GM23338 (cell line): ENCODE measurements around the gene CRNKL1.

Experiments used
- EZH2 ChIP-seq: fragments of 200-600 bp; sonication (generic); IDR thresholded peaks from one replicate; pipeline ENCODE4 v1.8.0; 2017; ENCODE audit warnings: antibody characterized with exemption, mild to moderate bottlenecking, low read depth; ENCODE audit not compliant: unreplicated experiment
- EZH2phosphoT487 ChIP-seq: fragments of 200-600 bp; sonication (generic); IDR thresholded peaks from one replicate; pipeline ENCODE4 v1.8.1; 2018; ENCODE audit warnings: antibody characterized with exemption; ENCODE audit not compliant: unreplicated experiment
- POLR2AphosphoS5 ChIP-seq: IDR thresholded peaks from 2 replicates; pipeline ENCODE4 v1.6.1; 2016; ENCODE audit warnings: antibody characterized with exemption, low read depth
- ZNF114 ChIP-seq: fragments of 250-450 bp; sonication (Bioruptor Pico); IDR thresholded peaks from 2 replicates; pipeline ENCODE4 v1.5.0; 2020; ENCODE audit warnings: mild to moderate bottlenecking, moderate library complexity
- TF ChIP-seq, protein P1 (sequence below), 2 experiments: fragments of 200-600 bp in 1 of 2; sonication (generic) in 1 of 2; conservative IDR thresholded peaks; 2 replicates each; pipeline versions ENCODE4 v1.5.1 to v1.6.1; 2016 to 2017; ENCODE audit warnings: antibody characterized with exemption in 2 of 2, low read depth in 2 of 2, mild to moderate bottlenecking in 2 of 2, moderate library complexity in 1 of 2
- TF ChIP-seq, protein P2 (sequence below): IDR thresholded peaks from one replicate; pipeline ENCODE4 v1.6.1; 2018; ENCODE audit warnings: antibody characterized with exemption; ENCODE audit not compliant: unreplicated experiment

DNA sequence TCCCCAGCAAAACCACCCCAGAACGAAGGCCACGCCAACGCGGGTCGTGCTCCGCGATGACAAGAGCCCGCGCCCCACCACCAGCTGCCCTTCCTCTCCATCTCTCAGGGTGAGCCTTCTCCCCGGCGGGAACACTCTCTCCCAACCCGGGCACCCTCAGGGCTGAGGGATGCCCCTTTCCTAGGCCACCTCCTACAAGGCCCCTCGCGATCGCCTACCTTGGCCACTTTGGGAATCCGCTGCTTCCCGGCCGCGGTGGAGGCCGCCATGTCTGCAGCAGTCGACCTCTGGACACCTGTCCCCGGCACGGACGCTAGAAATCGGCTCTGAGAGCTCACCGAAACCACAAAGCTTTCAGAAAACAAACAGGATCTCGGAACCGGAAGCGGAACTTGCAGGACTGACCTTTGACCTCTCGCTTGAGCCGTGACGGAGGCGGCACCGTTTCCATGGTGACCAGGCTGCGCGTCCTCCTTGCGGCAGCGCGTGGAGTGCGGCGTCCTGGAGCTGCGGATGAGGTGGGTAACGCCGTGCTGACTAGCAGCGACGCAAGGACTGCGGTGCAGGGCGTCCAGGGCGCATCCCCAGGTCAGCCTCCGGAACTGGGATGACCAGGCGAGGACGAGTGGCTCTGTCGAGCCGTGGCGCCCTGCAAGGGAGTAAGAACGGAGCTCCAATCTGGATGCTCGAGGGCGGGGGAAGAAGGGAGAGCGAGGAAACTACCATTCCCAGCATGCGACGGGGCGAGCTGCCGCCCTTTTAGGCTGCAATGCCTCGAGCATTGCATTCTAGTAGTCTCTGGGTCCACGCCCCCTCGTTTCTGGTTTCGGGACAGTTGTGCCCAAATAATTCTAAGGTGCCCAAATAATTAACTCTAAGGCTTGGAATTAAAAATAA lies at the start of gene CRNKL1, which contains the start of gene CFAP61:
- TF ChIP-seq, protein P1, sequence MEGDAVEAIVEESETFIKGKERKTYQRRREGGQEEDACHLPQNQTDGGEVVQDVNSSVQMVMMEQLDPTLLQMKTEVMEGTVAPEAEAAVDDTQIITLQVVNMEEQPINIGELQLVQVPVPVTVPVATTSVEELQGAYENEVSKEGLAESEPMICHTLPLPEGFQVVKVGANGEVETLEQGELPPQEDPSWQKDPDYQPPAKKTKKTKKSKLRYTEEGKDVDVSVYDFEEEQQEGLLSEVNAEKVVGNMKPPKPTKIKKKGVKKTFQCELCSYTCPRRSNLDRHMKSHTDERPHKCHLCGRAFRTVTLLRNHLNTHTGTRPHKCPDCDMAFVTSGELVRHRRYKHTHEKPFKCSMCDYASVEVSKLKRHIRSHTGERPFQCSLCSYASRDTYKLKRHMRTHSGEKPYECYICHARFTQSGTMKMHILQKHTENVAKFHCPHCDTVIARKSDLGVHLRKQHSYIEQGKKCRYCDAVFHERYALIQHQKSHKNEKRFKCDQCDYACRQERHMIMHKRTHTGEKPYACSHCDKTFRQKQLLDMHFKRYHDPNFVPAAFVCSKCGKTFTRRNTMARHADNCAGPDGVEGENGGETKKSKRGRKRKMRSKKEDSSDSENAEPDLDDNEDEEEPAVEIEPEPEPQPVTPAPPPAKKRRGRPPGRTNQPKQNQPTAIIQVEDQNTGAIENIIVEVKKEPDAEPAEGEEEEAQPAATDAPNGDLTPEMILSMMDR (conservative IDR thresholded peaks at IDR 0.05; ENCODE audit: low read depth in 2 of 2): no peak
- TF ChIP-seq EZH2 (no peak), POLR2AphosphoS5 (peak; percentile 63), ZNF114 (CRISPR knock-in tag) (no peak), EZH2phosphoT487 (no peak)
- TF ChIP-seq, protein P2, sequence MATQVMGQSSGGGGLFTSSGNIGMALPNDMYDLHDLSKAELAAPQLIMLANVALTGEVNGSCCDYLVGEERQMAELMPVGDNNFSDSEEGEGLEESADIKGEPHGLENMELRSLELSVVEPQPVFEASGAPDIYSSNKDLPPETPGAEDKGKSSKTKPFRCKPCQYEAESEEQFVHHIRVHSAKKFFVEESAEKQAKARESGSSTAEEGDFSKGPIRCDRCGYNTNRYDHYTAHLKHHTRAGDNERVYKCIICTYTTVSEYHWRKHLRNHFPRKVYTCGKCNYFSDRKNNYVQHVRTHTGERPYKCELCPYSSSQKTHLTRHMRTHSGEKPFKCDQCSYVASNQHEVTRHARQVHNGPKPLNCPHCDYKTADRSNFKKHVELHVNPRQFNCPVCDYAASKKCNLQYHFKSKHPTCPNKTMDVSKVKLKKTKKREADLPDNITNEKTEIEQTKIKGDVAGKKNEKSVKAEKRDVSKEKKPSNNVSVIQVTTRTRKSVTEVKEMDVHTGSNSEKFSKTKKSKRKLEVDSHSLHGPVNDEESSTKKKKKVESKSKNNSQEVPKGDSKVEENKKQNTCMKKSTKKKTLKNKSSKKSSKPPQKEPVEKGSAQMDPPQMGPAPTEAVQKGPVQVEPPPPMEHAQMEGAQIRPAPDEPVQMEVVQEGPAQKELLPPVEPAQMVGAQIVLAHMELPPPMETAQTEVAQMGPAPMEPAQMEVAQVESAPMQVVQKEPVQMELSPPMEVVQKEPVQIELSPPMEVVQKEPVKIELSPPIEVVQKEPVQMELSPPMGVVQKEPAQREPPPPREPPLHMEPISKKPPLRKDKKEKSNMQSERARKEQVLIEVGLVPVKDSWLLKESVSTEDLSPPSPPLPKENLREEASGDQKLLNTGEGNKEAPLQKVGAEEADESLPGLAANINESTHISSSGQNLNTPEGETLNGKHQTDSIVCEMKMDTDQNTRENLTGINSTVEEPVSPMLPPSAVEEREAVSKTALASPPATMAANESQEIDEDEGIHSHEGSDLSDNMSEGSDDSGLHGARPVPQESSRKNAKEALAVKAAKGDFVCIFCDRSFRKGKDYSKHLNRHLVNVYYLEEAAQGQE: no peak
